HEK293 (cell line): Measurements from ENCODE around the gene PPP2R1B.
A peak's percentile ranks its signal among the peaks of the same experiment; 100 is the strongest.

Experiments used
- CTCF ChIA-PET: fragments of 350-600 bp; formaldehyde crosslinking; extraction: SDS; loops from one replicate; lab custom pipeline; 2021; ENCODE audit warnings: antibody characterized with exemption; lab: Yijun Ruan, JAX
- POLR2A ChIA-PET: fragments of 300-600 bp; formaldehyde crosslinking; extraction: SDS; loops from one replicate; lab custom pipeline; 2020; ENCODE audit warnings: antibody characterized with exemption, inconsistent platforms; lab: Yijun Ruan, JAX
- H3K27ac ChIP-seq: fragments of 200-500 bp; sonication (Bioruptor generic); 2 replicates; pipeline ENCODE4 v1.5.1; 2014; ENCODE audit warnings: low read depth, low read length, control low read depth, inconsistent platforms; ENCODE audit errors: extremely low read depth
- H3K36me3 ChIP-seq, 2 experiments: fragments of 200-500 bp in 1 of 2; sonication (Bioruptor generic) in 1 of 2; 1 replicate in 1 of 2; 2 replicates in 1 of 2; pipeline ENCODE4 v1.5.1; 2014 to 2017; ENCODE audit warnings: inconsistent platforms in 2 of 2, low read length in 2 of 2; ENCODE audit not compliant: control insufficient read depth in 2 of 2, insufficient read depth in 1 of 2
- H3K4me1 ChIP-seq: fragments of 200-500 bp; sonication (Bioruptor generic); 2 replicates; pipeline ENCODE4 v1.5.1; 2014; ENCODE audit warnings: mild to moderate bottlenecking, low read length, inconsistent platforms; ENCODE audit not compliant: control insufficient read depth, insufficient read depth
- H3K4me3 ChIP-seq: 2 replicates; pipeline ENCODE4 v1.5.1; 2011; ENCODE audit warnings: low read depth, mild to moderate bottlenecking, control low read depth, low read length, moderate library complexity
- H3K9me3 ChIP-seq: fragments of 200-500 bp; sonication (Bioruptor generic); 2 replicates; pipeline ENCODE4 v1.5.1; 2014; ENCODE audit warnings: low read depth, low read length, inconsistent platforms; ENCODE audit not compliant: control insufficient read depth, insufficient read depth
- MEIS1 ChIP-seq: sonication (generic); formaldehyde crosslinking; IDR thresholded peaks from 2 replicates; pipeline ENCODE4 v1.8.1; 2022; ENCODE audit warnings: missing genetic modification reagents, mild to moderate bottlenecking, borderline replicate concordance
- MZF1 ChIP-seq: fragments of 450-650 bp; formaldehyde crosslinking; IDR thresholded peaks from 2 replicates; pipeline ENCODE4 v1.5.1; 2017; ENCODE audit warnings: missing biosample characterization, missing genetic modification characterization, borderline replicate concordance
- SCRT2 ChIP-seq: fragments of 450-650 bp; formaldehyde crosslinking; IDR thresholded peaks from 2 replicates; pipeline ENCODE4 v1.5.1; 2016; ENCODE audit warnings: missing biosample characterization, missing genetic modification characterization
- ZFHX2 ChIP-seq: fragments of 450-650 bp; formaldehyde crosslinking; conservative IDR thresholded peaks from 2 replicates; pipeline ENCODE4 v1.5.1; 2016; ENCODE audit warnings: missing biosample characterization, missing genetic modification characterization
- ZFP37 ChIP-seq: fragments of 450-650 bp; formaldehyde crosslinking; IDR thresholded peaks from 2 replicates; pipeline ENCODE4 v1.5.1; 2016; ENCODE audit warnings: missing biosample characterization, missing genetic modification characterization
- ZFP69B ChIP-seq: fragments of 450-650 bp; formaldehyde crosslinking; IDR thresholded peaks from 2 replicates; pipeline ENCODE4 v1.5.1; 2016; ENCODE audit warnings: missing biosample characterization, missing genetic modification characterization
- ZNF114 ChIP-seq: fragments of 450-650 bp; formaldehyde crosslinking; IDR thresholded peaks from 2 replicates; pipeline ENCODE4 v1.5.0; 2017; ENCODE audit warnings: missing biosample characterization, missing genetic modification characterization
- ZNF121 ChIP-seq: fragments of 450-650 bp; formaldehyde crosslinking; IDR thresholded peaks from 2 replicates; pipeline ENCODE4 v1.5.1; 2016; ENCODE audit warnings: missing biosample characterization, missing genetic modification characterization
- ZNF138 ChIP-seq: fragments of 450-650 bp; formaldehyde crosslinking; IDR thresholded peaks from 2 replicates; pipeline ENCODE4 v1.5.1; 2016; ENCODE audit warnings: missing biosample characterization, missing genetic modification characterization, borderline replicate concordance
- ZNF140 ChIP-seq: fragments of 450-650 bp; formaldehyde crosslinking; IDR thresholded peaks from 2 replicates; pipeline ENCODE4 v1.5.1; 2016; ENCODE audit warnings: missing biosample characterization, missing genetic modification characterization
- ZNF202 ChIP-seq: fragments of 450-650 bp; formaldehyde crosslinking; IDR thresholded peaks from 2 replicates; pipeline ENCODE4 v1.5.1; 2016; ENCODE audit warnings: missing biosample characterization, missing genetic modification characterization, borderline replicate concordance
- ZNF354C ChIP-seq: fragments of 450-650 bp; formaldehyde crosslinking; IDR thresholded peaks from 2 replicates; pipeline ENCODE4 v1.5.1; 2016; ENCODE audit warnings: missing biosample characterization, missing genetic modification characterization, low read depth, borderline replicate concordance
- ZNF366 ChIP-seq: fragments of 450-650 bp; formaldehyde crosslinking; conservative IDR thresholded peaks from 2 replicates; pipeline ENCODE4 v1.5.1; 2016; ENCODE audit warnings: missing biosample characterization, missing genetic modification characterization
- ZNF394 ChIP-seq: fragments of 450-650 bp; formaldehyde crosslinking; IDR thresholded peaks from 2 replicates; pipeline ENCODE4 v1.5.1; 2016; ENCODE audit warnings: missing biosample characterization, missing genetic modification characterization, mild to moderate bottlenecking, moderate library complexity, borderline replicate concordance
- ZNF747 ChIP-seq: fragments of 450-650 bp; formaldehyde crosslinking; IDR thresholded peaks from 2 replicates; pipeline ENCODE4 v1.5.1; 2016; ENCODE audit warnings: missing biosample characterization, missing genetic modification characterization
- ZNF830 ChIP-seq: fragments of 450-650 bp; IDR thresholded peaks from 2 replicates; pipeline ENCODE4 v1.5.0; 2018; ENCODE audit warnings: missing biosample characterization, missing genetic modification characterization, low read depth, mild to moderate bottlenecking, moderate library complexity
- ZSCAN23 ChIP-seq: fragments of 450-650 bp; formaldehyde crosslinking; IDR thresholded peaks from 2 replicates; pipeline ENCODE4 v1.5.1; 2016; ENCODE audit warnings: missing biosample characterization, missing genetic modification characterization
- TF ChIP-seq, protein P1 (sequence below): fragments of 450-650 bp; formaldehyde crosslinking; IDR thresholded peaks from 2 replicates; pipeline ENCODE4 v1.5.1; 2016; ENCODE audit warnings: missing biosample characterization, missing genetic modification characterization
- TF ChIP-seq, protein P2 (sequence below): fragments of 450-650 bp; formaldehyde crosslinking; IDR thresholded peaks from 2 replicates; pipeline ENCODE4 v1.5.1; 2016; ENCODE audit warnings: missing biosample characterization, missing genetic modification characterization

The PPP2R1B gene

DNA sequence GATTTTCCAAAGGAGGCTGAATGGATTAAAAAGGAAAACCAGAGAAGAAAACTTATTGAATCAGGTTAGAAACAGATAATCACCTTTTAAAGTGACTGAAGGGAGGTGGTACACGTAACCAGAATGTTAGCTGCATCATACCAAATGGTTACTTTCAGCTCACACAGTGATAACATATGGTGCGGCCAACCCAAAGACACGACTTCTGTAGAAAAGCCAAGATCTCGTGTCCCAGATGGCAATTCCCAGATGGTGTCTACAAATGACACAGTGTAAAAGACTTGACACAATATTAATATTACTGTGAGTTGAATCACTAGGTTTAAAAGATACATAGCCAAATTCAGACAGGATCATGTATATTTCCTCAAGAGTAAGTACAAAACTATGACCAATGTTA lies 5.2 kb downstream of the PPP2R1B start (continued):
- TF ChIP-seq, protein P1, sequence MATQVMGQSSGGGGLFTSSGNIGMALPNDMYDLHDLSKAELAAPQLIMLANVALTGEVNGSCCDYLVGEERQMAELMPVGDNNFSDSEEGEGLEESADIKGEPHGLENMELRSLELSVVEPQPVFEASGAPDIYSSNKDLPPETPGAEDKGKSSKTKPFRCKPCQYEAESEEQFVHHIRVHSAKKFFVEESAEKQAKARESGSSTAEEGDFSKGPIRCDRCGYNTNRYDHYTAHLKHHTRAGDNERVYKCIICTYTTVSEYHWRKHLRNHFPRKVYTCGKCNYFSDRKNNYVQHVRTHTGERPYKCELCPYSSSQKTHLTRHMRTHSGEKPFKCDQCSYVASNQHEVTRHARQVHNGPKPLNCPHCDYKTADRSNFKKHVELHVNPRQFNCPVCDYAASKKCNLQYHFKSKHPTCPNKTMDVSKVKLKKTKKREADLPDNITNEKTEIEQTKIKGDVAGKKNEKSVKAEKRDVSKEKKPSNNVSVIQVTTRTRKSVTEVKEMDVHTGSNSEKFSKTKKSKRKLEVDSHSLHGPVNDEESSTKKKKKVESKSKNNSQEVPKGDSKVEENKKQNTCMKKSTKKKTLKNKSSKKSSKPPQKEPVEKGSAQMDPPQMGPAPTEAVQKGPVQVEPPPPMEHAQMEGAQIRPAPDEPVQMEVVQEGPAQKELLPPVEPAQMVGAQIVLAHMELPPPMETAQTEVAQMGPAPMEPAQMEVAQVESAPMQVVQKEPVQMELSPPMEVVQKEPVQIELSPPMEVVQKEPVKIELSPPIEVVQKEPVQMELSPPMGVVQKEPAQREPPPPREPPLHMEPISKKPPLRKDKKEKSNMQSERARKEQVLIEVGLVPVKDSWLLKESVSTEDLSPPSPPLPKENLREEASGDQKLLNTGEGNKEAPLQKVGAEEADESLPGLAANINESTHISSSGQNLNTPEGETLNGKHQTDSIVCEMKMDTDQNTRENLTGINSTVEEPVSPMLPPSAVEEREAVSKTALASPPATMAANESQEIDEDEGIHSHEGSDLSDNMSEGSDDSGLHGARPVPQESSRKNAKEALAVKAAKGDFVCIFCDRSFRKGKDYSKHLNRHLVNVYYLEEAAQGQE (tag by site-specific recombination), result no peak
- no peak for TF ChIP-seq ZNF830 (tag by site-specific recombination)

DNA sequence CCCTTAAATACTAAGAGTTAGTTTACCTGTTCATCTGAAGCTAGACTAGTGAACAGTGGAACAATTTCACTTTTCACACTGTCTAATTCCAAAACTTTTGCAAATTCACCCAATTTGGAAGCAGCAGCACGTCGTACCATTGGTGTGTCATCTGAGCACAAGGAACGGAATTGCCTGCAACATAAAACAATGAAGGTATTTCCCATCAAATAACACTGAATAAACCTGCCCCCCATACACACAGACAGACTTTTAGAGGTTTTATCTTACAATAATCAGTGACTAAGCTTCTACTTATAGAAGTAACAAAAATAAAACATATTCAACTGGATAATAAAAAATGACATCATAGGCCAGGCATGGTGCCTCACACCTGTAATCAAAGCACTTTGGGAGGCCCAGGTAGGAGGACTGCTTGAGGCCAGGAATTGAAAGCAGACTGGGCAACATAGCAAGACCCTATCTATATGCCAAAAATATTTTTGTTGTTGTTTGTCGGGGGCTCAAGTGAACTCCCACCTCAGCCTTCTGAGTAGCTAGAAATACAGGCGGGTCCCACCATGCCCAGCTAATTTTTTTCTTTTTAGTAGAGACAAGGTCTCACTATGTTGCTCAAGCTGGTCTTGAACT lies 6.3 kb downstream of the PPP2R1B start:
- POLR2A ChIA-PET, result no interaction called here
- H3K4me1 ChIP-seq, result no peaks in the 10 kb centered on the region
- no peak overlapping the region for H3K4me3 ChIP-seq
- peak; percentile 50; the same call in 1 of the 2 replicates for TF ChIP-seq ZNF121 (tag by site-specific recombination)
- TF ChIP-seq ZFP69B (tag by site-specific recombination), result no peak
- no peak for TF ChIP-seq ZNF140 (tag by site-specific recombination)
- H3K36me3 ChIP-seq, result peaks cover 11 to 92% of the 10 kb centered on the region in 2 experiments; a peak in 2 of 3 replicates
- no peak overlapping the region for H3K27ac ChIP-seq
- CTCF ChIA-PET, result interaction anchor here (0.8 to 1.0 kb wide), 2 partner anchors 17 to 173 kb away, joined by 4 read pairs; no protein-coding TSS in a partner anchor
- no peaks in the 10 kb centered on the region for H3K9me3 ChIP-seq

DNA sequence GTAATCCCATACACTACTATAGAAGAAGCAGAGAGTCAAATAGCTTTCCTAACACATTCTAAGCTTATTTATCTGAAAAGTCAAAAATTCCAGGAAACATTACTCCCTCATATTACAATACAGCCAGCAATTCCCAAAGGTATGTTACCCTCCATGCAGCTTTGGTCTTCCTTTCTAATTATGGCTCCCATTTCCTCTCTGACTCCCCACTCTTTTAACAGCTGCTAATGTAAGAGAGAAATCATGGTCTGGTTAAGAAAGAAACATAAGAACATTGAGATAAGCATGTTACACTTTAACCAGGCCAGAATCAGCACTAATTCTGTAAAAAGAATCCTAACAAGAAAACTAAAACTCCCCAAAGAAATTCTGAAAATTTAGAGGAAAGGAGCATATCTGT lies 6.8 kb downstream of the PPP2R1B start:
- H3K4me1 ChIP-seq, result no peaks in the 10 kb centered on the region
- POLR2A ChIA-PET, result no interaction called here
- H3K27ac ChIP-seq, result no peak overlapping the region
- CTCF ChIA-PET, result interaction anchor here (1.0 kb wide), 1 partner anchor 18 kb away, joined by 4 read pairs; no protein-coding TSS in a partner anchor
- TF ChIP-seq ZNF121 (tag by site-specific recombination) (no peak), ZNF138 (no peak), ZNF354C (no peak), ZNF202 (no peak), ZFHX2 (tag by site-specific recombination) (no peak), MEIS1 (CRISPR knock-in tag) (no peak), SCRT2 (tag by site-specific recombination) (no peak), MZF1 (tag by site-specific recombination) (no peak), ZNF114 (no peak), ZNF366 (tag by site-specific recombination) (no peak), ZFP37 (tag by site-specific recombination) (no peak), ZSCAN23 (tag by site-specific recombination) (no peak), ZNF747 (tag by site-specific recombination) (no peak), ZNF394 (tag by site-specific recombination) (no peak)
- TF ChIP-seq, protein P2, sequence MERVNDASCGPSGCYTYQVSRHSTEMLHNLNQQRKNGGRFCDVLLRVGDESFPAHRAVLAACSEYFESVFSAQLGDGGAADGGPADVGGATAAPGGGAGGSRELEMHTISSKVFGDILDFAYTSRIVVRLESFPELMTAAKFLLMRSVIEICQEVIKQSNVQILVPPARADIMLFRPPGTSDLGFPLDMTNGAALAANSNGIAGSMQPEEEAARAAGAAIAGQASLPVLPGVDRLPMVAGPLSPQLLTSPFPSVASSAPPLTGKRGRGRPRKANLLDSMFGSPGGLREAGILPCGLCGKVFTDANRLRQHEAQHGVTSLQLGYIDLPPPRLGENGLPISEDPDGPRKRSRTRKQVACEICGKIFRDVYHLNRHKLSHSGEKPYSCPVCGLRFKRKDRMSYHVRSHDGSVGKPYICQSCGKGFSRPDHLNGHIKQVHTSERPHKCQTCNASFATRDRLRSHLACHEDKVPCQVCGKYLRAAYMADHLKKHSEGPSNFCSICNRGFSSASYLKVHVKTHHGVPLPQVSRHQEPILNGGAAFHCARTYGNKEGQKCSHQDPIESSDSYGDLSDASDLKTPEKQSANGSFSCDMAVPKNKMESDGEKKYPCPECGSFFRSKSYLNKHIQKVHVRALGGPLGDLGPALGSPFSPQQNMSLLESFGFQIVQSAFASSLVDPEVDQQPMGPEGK (tag by site-specific recombination), result no peak
- TF ChIP-seq, all 188 proteins: peak for 0
- Histone ChIP-seq H3K36me3 (peaks cover 11 to 92% of the 10 kb centered on the region in 2 experiments), H3K9me3 (no peaks in the 10 kb centered on the region), H3K4me3 (no peak overlapping the region)
